Adrenal gland (tissue), 19 donors: ENCODE measurements around the gene SYT14. TPM values are rescaled to one million over a fixed set of nuclear protein-coding genes. Genes with fewer than 3 reads are reported as not detected.
A peak's percentile ranks its signal among the peaks of the same experiment; 100 is the strongest.
"Not testable (repeated sequence)": the region's sequence is repeated elsewhere in the genome, so short reads cannot be mapped to it uniquely, and the experiment has no call there.

Source experiments
- DNase-seq, 7 donors: peaks; one replicate each; pipeline ENCODE4 v3.0.0-alpha.2; 2019 to 2020
- H3K27ac ChIP-seq, 5 donors: fragments of 200-600 bp; sonication (generic) in 4 of 5; 1 replicate in 3 of 5; 2 replicates in 2 of 5; pipeline versions ENCODE4 v1.5.1 to v1.8.0; 2016 to 2020; ENCODE audit warnings: mild to moderate bottlenecking in 1 of 5
- H3K27me3 ChIP-seq: fragments of 200-600 bp; 2 replicates; pipeline ENCODE4 v1.8.0; 2021
- H3K36me3 ChIP-seq, 2 donors: fragments of 200-600 bp; replicated peaks in 1 of 2; 1 replicate in 1 of 2; 2 replicates in 1 of 2; pipeline versions ENCODE4 v1.5.1 to v1.8.0; 2018 to 2022
- H3K4me1 ChIP-seq, 2 donors: fragments of 200-600 bp; replicated peaks in 1 of 2; 1 replicate in 1 of 2; 2 replicates in 1 of 2; pipeline versions ENCODE4 v1.5.1 to v1.8.0; 2018 to 2021
- H3K4me3 ChIP-seq, 4 donors: fragments of 200-600 bp; sonication (generic) in 3 of 4; one replicate each; pipeline ENCODE4 v1.5.1; 2016 to 2018
- H3K9me3 ChIP-seq, 3 donors: fragments of 200-600 bp; sonication (generic) in 1 of 3; replicated peaks in 1 of 3; 1 replicate in 2 of 3; 2 replicates in 1 of 3; pipeline versions ENCODE4 v1.5.1 to v1.8.0; 2016 to 2021
- POLR2A ChIP-seq, 2 donors: fragments of 450-650 bp; IDR thresholded peaks; one replicate each; pipeline ENCODE4 v1.6.1; 2017; ENCODE audit warnings: antibody characterized with exemption in 2 of 2, mild to moderate bottlenecking in 2 of 2, moderate library complexity in 1 of 2
- WGBS, 4 donors: extraction: QIAGEN DNeasy Blood & Tissue Kit in 2 of 4; methylation state at CpG; one replicate each; pipeline versions ENCODE4 v1.1.5 to v1.1.7; 2013 to 2017; 5-methylcytosine and 5-hydroxymethylcytosine counted together
- intact Hi-C, 2 donors: fragments of 100-400 bp; cut with DNase I; formaldehyde crosslinking; loops; one replicate each; pipeline versions ENCODE4 v1.14.1 to v1.15.0; 2022 to 2023
- long read RNA-seq, 10 donors: library from polyadenylated mRNA in 3 of 10; unstranded in 2 of 10; stranded (forward) in 1 of 10; transcript quantifications; one replicate each; pipeline ENCODE4 v2.0.0 and lab custom pipeline, GENCODE V29; 2021 to 2026
- polyA plus RNA-seq, 3 donors: library from polyadenylated mRNA; stranded (reverse); fragments of 200-250 nt in 2 of 3; fragments of 350-450 nt in 1 of 3; fragmentation: Illumina TruSeq in 1 of 3; extraction: RNeasy Lipid Tissue Mini Kit (QIAGEN cat#74804) in 1 of 3; gene quantifications; one replicate each; pipeline ENCODE4 v1.2.3, GENCODE V29; 2013 to 2014
- total RNA-seq, 9 donors: library from RNA; depleted of rRNA in 4 of 9; stranded (reverse); fragments of >200 nt in 4 of 9; fragments of 120-200 nt in 1 of 9; fragmentation: NEBNext Ultra II Directional in 1 of 9; extraction: Animal tissue kit (Norgen Biotek cat#: 25700) in 1 of 9; gene quantifications; one replicate each; pipeline versions ENCODE4 v1.1.0 to v1.2.4, GENCODE V29; 2013 to 2023
- TF ChIP-seq, protein P1 (sequence below), 6 experiments: fragments of 450-650 bp in 4 of 6; fragments of 200-600 bp in 2 of 6; sonication (generic) in 1 of 6; IDR thresholded peaks; 1 replicate in 5 of 6; 2 replicates in 1 of 6; pipeline versions ENCODE4 v1.5.1 to v1.8.0; 2016 to 2021; ENCODE audit warnings: antibody characterized with exemption in 6 of 6, mild to moderate bottlenecking in 2 of 6, moderate library complexity in 1 of 6
- donor health status: healthy with polysubstance abuse.
- donor health status: Bipolar disorder and iron deficiency.
- donor health status: DM: yes; HTN: yes; CAD: no.
- donor health status: DM: no; HTN: no; CAD: no.
- donor health status: DM: no; HTN: no; CAD: no.
- donor health status: DM: yes; HTN: yes; CAD: no.

Gene SYT14
- 1 to 10 TPM; 2.2 to 8.1 (median 3.9) TPM for total RNA-seq
- 1 to 10 TPM in 2 of 3 donors, under 1 TPM in 1; 0.57 to 6.6 (median 1.5) TPM for polyA plus RNA-seq
- long read RNA-seq, donor 1, result 0 reads
- long read RNA-seq, donor 2, result 0 reads
- long read RNA-seq, donor 3, result 0 reads
- long read RNA-seq, donor 4, partial matches to known transcripts, result 0 of 2 reads
- long read RNA-seq, donor 4, other reads (novel, unspliced or antisense), result 2 of 2 reads
- long read RNA-seq, donor 5, full-length matches to known transcripts, result 1 of 2 reads
- long read RNA-seq, donor 5, partial matches to known transcripts, result 0 of 2 reads
- long read RNA-seq, donor 5, other reads (novel, unspliced or antisense), result 1 of 2 reads
- long read RNA-seq, donor 6, partial matches to known transcripts, result 1 of 1 reads
- long read RNA-seq, donor 6, other reads (novel, unspliced or antisense), result 0 of 1 reads
- long read RNA-seq, donor 7, result 0 reads
- long read RNA-seq, donor 8, result 0 reads
- long read RNA-seq, donor 9, partial matches to known transcripts, result 0 of 1 reads
- long read RNA-seq, donor 9, other reads (novel, unspliced or antisense), result 0 of 1 reads
- long read RNA-seq, donor 10, result 0 reads

DNA sequence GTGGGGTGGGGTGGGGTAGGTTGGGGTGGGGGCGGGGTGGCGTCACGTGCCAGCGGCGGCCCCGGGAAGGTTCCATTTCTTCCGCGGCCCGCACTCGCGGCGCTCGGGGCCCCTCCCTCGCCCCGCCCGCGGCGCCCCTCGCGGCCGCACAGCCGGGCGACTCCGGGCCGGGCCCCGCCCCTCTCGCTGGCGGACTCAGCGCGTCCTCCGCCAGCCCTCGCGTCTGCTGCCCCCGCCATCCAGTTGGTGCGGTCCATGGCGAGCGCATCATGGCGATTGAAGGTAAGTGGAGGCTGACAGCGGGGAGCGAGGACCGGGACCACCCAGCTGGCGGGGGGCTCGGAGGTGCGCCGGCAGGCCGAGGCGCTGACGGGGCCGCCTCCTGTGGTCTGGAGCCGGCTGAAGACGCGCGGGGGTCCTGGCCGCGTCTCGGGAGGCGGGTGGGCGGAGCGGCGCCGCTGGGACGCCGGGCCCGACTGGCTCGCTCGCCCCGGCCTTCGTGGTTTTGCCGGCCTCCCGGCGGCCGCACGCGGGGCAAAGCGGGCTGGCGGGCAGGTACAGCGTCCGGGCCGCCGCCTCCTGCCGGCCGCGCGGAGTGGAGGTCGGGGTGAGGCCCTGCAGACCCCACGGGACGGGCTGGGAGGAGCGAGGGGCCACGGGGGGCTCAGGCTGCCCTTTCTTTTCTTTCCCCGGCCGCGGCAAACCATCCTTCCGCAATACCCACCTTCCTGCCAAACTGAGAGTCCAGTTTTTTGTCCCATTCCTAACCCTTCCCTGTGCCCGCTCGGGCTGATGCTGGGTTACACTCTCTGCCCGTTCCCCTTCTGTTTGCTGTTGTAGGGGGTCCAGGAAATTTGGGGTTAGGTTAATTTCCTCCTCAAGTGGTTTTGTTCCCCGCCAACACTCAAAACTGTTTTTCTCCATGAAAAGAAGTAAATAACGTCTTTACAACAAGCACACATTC, at the start of gene SYT14:
SYT14 (plus strand) TSS at position 222 of the 964 bp plus-strand sequence; CDS start at position 270, 48 bp downstream.
- DNase-seq, result peak; percentile 50 to 78 (median 68)
- Histone ChIP-seq H3K4me1 (no peaks in the 10 kb centered on the region), H3K36me3 (no peaks in the 10 kb centered on the region), H3K4me3 (peak within 1 kb of the TSS in 2 of 4 donors; percentile 29 to 73), H3K27ac (peak within 1 kb of the TSS in 4 of 5 donors; percentile 34 to 85 (median 70)), H3K27me3 (peaks cover 7% of the 10 kb centered on the region), H3K9me3 (no peaks in the 10 kb centered on the region)
- TF ChIP-seq, protein P1, sequence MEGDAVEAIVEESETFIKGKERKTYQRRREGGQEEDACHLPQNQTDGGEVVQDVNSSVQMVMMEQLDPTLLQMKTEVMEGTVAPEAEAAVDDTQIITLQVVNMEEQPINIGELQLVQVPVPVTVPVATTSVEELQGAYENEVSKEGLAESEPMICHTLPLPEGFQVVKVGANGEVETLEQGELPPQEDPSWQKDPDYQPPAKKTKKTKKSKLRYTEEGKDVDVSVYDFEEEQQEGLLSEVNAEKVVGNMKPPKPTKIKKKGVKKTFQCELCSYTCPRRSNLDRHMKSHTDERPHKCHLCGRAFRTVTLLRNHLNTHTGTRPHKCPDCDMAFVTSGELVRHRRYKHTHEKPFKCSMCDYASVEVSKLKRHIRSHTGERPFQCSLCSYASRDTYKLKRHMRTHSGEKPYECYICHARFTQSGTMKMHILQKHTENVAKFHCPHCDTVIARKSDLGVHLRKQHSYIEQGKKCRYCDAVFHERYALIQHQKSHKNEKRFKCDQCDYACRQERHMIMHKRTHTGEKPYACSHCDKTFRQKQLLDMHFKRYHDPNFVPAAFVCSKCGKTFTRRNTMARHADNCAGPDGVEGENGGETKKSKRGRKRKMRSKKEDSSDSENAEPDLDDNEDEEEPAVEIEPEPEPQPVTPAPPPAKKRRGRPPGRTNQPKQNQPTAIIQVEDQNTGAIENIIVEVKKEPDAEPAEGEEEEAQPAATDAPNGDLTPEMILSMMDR (IDR thresholded peaks at IDR 0.05), result peak in 3 of 6 experiments; percentile 8 to 20 (median 8)
- TF ChIP-seq POLR2A (IDR thresholded peaks at IDR 0.05), result peak; percentile 20 to 38
- intact Hi-C loops, result loop anchor here in 1 of 2 donors (10.0 kb wide), 1 partner anchor 73 kb away; no protein-coding TSS in a partner anchor
- WGBS, 4 donors, result 3 to 9% (median 5%) methylated on average over 9 to 96 of the region's 98 CpGs

DNA sequence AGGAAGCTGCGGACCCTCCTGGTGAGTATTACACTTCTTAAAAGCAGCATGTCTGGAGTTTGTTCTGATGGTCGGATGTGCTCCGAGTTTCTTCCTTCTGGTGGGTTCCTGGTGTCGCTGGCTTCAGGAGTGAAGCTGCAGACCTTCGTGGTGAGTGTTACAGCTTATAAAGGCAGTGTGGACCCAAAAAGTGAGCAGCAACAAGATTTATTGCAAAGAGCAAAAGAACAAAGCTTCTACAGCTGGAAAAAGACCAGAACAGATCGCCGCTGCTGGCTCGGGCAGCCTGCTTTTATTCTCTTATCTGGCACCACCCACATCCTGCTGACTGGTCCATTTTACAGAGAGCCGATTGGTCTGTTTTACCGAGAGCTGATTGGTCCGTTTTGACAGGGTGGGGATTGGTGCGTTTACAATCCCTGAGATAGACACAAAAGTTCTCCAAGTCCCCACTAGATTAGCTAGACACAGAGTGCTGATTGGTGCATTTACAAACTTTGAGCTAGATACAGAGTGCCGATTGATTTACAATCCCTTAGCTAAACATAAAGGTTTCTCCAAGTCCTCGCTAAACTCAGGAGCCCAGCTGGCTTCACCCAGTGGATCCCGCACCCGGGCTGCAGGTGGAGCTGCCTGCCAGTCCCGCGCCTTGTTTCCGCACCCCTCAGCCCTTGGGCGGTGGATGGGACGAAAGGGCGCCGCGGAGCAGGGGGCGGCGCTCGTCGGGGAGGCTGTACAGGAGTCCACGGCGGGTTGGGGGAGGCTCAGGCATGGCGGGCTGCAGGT, 49.5 kb upstream of the SYT14 start:
- DNase-seq, H3K9me3 ChIP-seq, H3K27ac ChIP-seq, intact Hi-C loops, H3K4me1 ChIP-seq, H3K36me3 ChIP-seq, H3K4me3 ChIP-seq, H3K27me3 ChIP-seq: not testable (repeated sequence)
- 80 to 88% (median 81%) methylated on average over 24 to 31 of the region's 31 CpGs for WGBS, 4 donors

DNA sequence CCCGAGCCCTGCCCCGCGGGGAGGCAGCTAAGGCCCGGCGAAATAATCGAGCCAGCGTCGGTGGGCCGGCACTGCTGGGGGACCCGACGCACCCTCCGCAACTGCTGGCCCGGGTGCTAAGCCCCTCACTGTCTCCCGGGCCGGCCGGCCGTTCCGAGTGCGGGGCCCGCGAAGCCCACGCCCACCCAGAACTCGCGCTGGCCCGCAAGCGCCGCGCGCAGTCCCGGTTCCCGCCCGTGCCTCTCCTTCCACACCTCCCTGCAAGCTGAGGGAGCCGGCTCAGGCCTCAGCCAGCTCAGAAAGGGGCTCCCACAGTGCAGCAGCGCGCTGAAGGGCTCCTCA, 49.0 kb upstream of the SYT14 start:
- no peak for DNase-seq

More for the DNA sequence above, 49.0 kb upstream of the SYT14 start:
- TF ChIP-seq, protein P1 (IDR thresholded peaks at IDR 0.05), result no peak
- peaks cover 8 to 9% of the 10 kb centered on the region in 2 donors for H3K4me1 ChIP-seq
- H3K36me3 ChIP-seq, result no peaks in the 10 kb centered on the region
- intact Hi-C loops, result no loop called here
- H3K27ac ChIP-seq, result no peak overlapping the region
- no peaks in the 10 kb centered on the region for H3K27me3 ChIP-seq
- H3K9me3 ChIP-seq, result no peaks in the 10 kb centered on the region
- WGBS, 4 donors, result 84 to 90% (median 89%) methylated on average over 10 to 35 of the region's 35 CpGs
- H3K4me3 ChIP-seq, result no peak overlapping the region
